Measurements from ENCODE around the gene DHX8.

- TF ChIP-seq POLR2AphosphoS5 (IDR thresholded peaks at IDR 0.05) (no peak), CTCF (IDR thresholded peaks at IDR 0.05) (no peak), EP300 (IDR thresholded peaks at IDR 0.05; ENCODE audit: low read depth) (no peak)
These were observed 75.5 kb downstream of the DHX8 start for GRCh38 chr17:43559161-43559816.

All from transverse colon (tissue), 4 donors.